PC-9 (cell line): Measurements from ENCODE around the gene MYO1E.

Source experiments
- EZH2 ChIP-seq: fragments of 200-600 bp; sonication (generic); IDR thresholded peaks from 2 replicates; pipeline ENCODE4 v1.8.0; 2017; ENCODE audit warnings: antibody characterized with exemption, low read depth
- TF ChIP-seq, protein P1 (sequence below): fragments of 200-600 bp; sonication (generic); conservative IDR thresholded peaks from 2 replicates; pipeline ENCODE4 v1.6.1; 2017; ENCODE audit warnings: mixed run types, antibody characterized with exemption, mild to moderate bottlenecking, moderate library complexity

DNA sequence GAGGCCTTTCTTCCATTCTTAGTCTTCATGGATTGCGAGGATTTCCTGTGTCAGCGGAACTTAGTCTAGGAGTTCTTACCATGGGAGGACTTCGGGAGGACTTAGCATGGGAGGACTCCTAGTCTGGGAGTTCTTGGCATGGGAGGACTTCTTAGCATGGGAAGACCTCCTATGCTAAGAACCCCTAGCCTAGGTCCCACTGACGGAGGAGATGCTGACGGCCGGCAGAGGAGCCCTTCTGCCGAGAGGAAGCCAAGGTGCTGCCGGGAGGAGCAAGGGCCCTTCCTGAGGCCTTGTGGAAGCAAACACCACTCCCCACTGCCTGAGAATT is 201.6 kb downstream of the MYO1E start:
- TF ChIP-seq, protein P1, sequence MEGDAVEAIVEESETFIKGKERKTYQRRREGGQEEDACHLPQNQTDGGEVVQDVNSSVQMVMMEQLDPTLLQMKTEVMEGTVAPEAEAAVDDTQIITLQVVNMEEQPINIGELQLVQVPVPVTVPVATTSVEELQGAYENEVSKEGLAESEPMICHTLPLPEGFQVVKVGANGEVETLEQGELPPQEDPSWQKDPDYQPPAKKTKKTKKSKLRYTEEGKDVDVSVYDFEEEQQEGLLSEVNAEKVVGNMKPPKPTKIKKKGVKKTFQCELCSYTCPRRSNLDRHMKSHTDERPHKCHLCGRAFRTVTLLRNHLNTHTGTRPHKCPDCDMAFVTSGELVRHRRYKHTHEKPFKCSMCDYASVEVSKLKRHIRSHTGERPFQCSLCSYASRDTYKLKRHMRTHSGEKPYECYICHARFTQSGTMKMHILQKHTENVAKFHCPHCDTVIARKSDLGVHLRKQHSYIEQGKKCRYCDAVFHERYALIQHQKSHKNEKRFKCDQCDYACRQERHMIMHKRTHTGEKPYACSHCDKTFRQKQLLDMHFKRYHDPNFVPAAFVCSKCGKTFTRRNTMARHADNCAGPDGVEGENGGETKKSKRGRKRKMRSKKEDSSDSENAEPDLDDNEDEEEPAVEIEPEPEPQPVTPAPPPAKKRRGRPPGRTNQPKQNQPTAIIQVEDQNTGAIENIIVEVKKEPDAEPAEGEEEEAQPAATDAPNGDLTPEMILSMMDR, result no peak
- no peak for TF ChIP-seq EZH2
